PFSK-1 (cell line): ENCODE results near the gene CLTRN.

ENCODE experiments used
- FOXP2 ChIP-seq: optimal IDR thresholded peaks from 2 replicates; pipeline ENCODE3; 2011; ENCODE audit warnings: borderline replicate concordance, control low read depth, inconsistent platforms; ENCODE audit not compliant: insufficient read depth; ENCODE audit errors: extremely low read length, extremely low read depth
- POLR2AphosphoS5 ChIP-seq: IDR thresholded peaks from 2 replicates; pipeline ENCODE4 v1.6.1; 2012; ENCODE audit warnings: low read depth, mild to moderate bottlenecking, control low read depth, low read length, moderate library complexity
- SIN3A ChIP-seq: IDR thresholded peaks from 2 replicates; pipeline ENCODE4 v1.6.1; 2012; ENCODE audit warnings: mild to moderate bottlenecking, low read length, moderate library complexity, borderline replicate concordance; ENCODE audit not compliant: insufficient read depth
- TAF1 ChIP-seq: IDR thresholded peaks from 2 replicates; pipeline ENCODE4 v1.6.1; 2012; ENCODE audit warnings: low read length, control low read depth, borderline replicate concordance; ENCODE audit not compliant: insufficient read depth
- TF ChIP-seq, protein P1 (sequence below), 2 experiments: IDR thresholded peaks; 2 replicates each; pipeline versions ENCODE4 v1.6.1 to v1.8.0; 2011 to 2012; ENCODE audit warnings: low read depth in 2 of 2, low read length in 2 of 2, control low read depth in 1 of 2, inconsistent platforms in 1 of 2, mild to moderate bottlenecking in 1 of 2, moderate library complexity in 1 of 2; ENCODE audit not compliant: insufficient read depth in 1 of 2

Gene CLTRN

DNA sequence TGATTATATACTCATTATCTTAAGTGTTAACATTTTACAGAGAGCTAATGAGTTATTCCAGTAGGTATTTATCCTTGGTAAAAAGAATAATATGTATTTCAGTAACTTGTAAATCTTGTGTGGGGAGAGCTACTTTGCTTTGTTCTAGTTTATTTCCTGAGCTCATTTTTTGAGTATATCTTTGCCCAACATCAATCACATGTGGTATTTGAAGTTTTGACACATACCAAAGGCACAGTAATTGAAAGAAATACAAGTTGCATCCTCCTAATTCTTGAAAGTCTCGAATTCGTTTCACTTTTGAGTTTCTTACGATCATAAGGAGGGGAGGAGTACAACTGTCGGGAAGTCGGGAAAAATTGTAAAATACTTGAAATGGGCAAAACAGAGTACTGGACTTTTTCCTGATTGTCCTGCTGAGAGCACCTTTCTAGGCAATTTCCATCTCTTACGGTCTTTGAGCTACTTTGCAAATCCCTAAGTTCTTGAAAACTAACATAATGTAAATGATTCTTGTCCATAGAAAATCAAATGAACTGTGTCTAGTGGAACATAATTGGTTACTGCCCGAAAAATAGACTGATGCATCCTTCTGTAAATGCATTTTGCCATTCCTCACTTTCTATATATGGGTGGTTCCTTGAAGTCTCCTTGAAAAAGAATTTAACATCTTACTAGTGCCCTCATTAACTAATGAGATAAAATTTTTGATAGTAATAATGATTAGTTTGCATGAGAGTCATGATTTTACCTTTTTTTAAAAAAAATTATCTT is 20.6 kb downstream of the CLTRN start:
- TF ChIP-seq POLR2AphosphoS5 (no peak), SIN3A (no peak), TAF1 (no peak), FOXP2 (no peak)
- TF ChIP-seq, protein P1, sequence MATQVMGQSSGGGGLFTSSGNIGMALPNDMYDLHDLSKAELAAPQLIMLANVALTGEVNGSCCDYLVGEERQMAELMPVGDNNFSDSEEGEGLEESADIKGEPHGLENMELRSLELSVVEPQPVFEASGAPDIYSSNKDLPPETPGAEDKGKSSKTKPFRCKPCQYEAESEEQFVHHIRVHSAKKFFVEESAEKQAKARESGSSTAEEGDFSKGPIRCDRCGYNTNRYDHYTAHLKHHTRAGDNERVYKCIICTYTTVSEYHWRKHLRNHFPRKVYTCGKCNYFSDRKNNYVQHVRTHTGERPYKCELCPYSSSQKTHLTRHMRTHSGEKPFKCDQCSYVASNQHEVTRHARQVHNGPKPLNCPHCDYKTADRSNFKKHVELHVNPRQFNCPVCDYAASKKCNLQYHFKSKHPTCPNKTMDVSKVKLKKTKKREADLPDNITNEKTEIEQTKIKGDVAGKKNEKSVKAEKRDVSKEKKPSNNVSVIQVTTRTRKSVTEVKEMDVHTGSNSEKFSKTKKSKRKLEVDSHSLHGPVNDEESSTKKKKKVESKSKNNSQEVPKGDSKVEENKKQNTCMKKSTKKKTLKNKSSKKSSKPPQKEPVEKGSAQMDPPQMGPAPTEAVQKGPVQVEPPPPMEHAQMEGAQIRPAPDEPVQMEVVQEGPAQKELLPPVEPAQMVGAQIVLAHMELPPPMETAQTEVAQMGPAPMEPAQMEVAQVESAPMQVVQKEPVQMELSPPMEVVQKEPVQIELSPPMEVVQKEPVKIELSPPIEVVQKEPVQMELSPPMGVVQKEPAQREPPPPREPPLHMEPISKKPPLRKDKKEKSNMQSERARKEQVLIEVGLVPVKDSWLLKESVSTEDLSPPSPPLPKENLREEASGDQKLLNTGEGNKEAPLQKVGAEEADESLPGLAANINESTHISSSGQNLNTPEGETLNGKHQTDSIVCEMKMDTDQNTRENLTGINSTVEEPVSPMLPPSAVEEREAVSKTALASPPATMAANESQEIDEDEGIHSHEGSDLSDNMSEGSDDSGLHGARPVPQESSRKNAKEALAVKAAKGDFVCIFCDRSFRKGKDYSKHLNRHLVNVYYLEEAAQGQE (IDR thresholded peaks at IDR 0.05; ENCODE audit: insufficient read depth in 1 of 2, low read depth in 2 of 2, low read length in 2 of 2): no peak

DNA sequence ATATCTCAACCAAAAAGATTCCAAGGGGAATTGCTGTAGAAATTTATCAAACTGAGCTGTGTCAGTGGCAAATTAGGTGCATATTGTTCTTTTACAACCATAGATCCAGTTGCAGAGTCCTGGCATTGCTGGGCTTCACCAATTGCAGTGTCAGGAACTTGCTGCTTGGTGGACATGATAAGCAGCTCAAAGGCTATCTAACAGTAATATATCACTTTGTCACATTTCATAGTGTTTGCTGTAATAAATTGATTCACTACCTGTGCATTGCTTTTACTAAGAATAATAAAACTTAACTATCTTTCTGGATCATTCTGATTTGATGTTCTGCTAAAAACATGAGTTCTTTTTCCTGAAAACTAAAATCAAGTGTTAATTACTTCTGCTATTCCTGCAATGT is 33.0 kb downstream of the CLTRN start:
- no peak for TF ChIP-seq SIN3A
- TF ChIP-seq FOXP2: no peak
- no peak for TF ChIP-seq POLR2AphosphoS5
- TF ChIP-seq, protein P1 (IDR thresholded peaks at IDR 0.05; ENCODE audit: insufficient read depth in 1 of 2, low read depth in 2 of 2, low read length in 2 of 2): no peak
- TF ChIP-seq TAF1: no peak

DNA sequence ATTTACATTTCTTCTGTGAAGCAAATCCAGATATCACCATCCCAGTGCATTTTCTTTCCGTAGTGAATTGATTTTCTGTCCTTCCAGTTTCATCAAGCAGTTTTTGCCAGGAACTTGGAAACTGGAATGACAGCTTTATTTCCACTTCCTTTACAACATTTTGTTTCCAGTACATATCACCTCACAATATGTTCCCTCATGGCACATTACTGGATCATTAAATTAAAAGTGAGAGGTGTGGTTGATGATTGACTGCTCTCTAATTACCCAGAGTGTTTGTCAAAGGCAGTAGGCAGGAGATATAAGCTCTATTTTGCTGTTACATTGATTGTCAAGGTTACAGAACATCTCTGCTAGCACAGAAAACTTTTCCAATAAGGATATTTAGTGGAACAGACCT is 41.6 kb downstream of the CLTRN start:
- TF ChIP-seq SIN3A (no peak), FOXP2 (no peak), POLR2AphosphoS5 (no peak), TAF1 (no peak)
- TF ChIP-seq, protein P1 (IDR thresholded peaks at IDR 0.05; ENCODE audit: insufficient read depth in 1 of 2, low read depth in 2 of 2, low read length in 2 of 2): no peak

DNA sequence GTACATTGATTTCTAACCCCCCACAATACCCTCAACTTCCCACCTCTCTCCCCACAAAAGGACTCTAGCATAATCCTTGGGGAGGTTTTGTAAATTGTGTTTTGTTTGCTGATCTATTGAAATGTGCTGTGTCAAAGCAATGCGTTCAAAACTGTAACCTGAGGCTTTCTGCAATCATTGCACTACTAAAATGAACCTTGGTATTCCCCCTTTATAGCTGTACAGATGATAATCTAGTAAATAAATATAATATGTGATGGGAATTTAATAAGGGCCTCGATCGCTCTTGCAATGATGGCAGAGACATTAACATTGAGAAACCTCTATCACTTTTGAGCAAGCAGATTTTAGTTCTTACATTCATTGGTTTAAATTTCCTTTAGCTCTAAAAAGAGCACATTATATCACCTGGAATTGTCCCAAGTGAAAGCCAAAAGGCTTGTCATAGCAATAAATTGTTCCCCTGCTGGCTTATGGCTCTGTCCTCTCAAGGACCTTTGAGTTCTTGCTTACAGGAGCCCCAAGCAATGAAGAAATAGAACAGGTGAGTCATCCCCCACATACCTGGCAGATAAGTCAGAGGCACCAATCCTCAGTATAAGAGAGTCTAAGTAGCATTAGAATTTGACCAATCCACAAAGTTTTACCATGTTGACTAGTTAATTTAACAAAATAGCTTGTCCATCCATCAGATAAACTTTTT is 45.4 kb downstream of the CLTRN start:
- TF ChIP-seq TAF1 (no peak), POLR2AphosphoS5 (no peak), SIN3A (no peak), FOXP2 (no peak)
- TF ChIP-seq, protein P1 (IDR thresholded peaks at IDR 0.05; ENCODE audit: insufficient read depth in 1 of 2, low read depth in 2 of 2, low read length in 2 of 2): no peak
